Muscle layer of duodenum (tissue), 2 donors: ENCODE measurements around the gene RPL9.
"Not testable (repeated sequence)": the region's sequence is repeated elsewhere in the genome, so short reads cannot be mapped to it uniquely, and the experiment has no call there.

ENCODE experiments used
- H3K27ac ChIP-seq: one replicate; pipeline ENCODE4 v1.7.0; 2013; ENCODE audit warnings: mild to moderate bottlenecking, low read length
- H3K27me3 ChIP-seq: one replicate; pipeline ENCODE4 v1.7.0; 2013; ENCODE audit warnings: low read depth, mild to moderate bottlenecking, control low read depth, low read length
- H3K36me3 ChIP-seq, 2 donors: one replicate each; pipeline ENCODE4 v1.7.0; 2013; ENCODE audit warnings: low read length in 2 of 2, control low read depth in 1 of 2, mild to moderate bottlenecking in 1 of 2; ENCODE audit not compliant: insufficient read depth in 2 of 2, control insufficient read depth in 1 of 2
- H3K4me1 ChIP-seq, 2 donors: one replicate each; pipeline ENCODE4 v1.7.0; 2013; ENCODE audit warnings: low read length in 2 of 2, mild to moderate bottlenecking in 2 of 2, control low read depth in 1 of 2, moderate library complexity in 1 of 2; ENCODE audit not compliant: insufficient read depth in 2 of 2, control insufficient read depth in 1 of 2
- H3K4me3 ChIP-seq, 2 donors: one replicate each; pipeline ENCODE4 v1.7.0; 2013; ENCODE audit warnings: low read length in 2 of 2, low read depth in 1 of 2, mild to moderate bottlenecking in 1 of 2
- H3K9me3 ChIP-seq, 2 donors: one replicate each; pipeline ENCODE4 v1.7.0; 2013; ENCODE audit warnings: low read length in 2 of 2, control low read depth in 1 of 2, mild to moderate bottlenecking in 1 of 2; ENCODE audit not compliant: control insufficient read depth in 1 of 2
- donor health status: healthy.

RPL9 gene

DNA sequence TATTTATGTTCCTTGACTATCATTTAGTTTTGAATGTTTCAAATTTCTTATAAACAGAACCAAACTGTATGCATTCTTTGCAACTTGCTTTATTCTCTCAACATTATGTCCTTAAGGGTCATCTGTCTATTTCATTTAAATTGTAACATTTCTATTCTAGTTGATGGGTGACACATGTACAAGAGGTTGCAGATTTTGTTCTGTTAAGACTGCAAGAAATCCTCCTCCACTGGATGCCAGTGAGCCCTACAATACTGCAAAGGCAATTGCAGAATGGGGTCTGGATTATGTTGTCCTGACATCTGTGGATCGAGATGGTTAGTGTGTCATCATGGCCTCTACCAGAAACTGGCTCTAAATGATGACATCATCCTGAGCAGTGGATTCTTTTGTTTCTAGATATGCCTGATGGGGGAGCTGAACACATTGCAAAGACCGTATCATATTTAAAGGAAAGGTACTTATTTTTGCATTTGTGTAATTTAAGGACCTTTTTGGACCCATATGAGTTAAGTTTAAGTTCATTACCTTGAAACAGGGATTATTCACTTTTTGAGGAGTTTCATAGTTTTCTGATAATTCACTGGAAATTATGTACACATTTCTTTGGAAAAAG, 6.3 kb upstream of the RPL9 start:
- H3K27ac ChIP-seq = no peak overlapping the region
- no peak overlapping the region for H3K4me3 ChIP-seq
- peaks cover 0 to 6% of the 10 kb centered on the region in 2 donors for H3K4me1 ChIP-seq
- H3K27me3 ChIP-seq = no peaks in the 10 kb centered on the region
- H3K36me3 ChIP-seq = peaks cover 3 to 20% of the 10 kb centered on the region in 2 donors
- no peaks in the 10 kb centered on the region for H3K9me3 ChIP-seq

DNA sequence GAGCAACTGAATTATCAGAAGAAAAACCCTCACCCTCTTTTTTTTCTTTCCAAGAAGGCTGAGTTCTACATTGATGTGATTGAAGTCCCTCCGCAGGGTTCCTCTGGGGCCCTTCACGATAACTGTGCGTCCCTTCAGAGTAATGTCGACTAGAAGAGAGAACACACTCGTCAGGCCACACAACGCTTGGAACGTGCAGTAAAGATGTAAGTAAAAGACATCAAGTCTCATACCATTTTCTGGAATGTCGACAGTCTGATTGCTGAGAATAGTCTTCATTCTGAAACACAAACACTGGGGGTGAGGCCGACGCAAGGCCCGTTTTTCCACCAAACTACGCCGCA, 589 bp downstream of the RPL9 start:
- H3K9me3 ChIP-seq, H3K27me3 ChIP-seq: not testable (repeated sequence)
- H3K4me1 ChIP-seq = peaks cover 3 to 25% of the 10 kb centered on the region in 2 donors
- peak overlapping the region; percentile 98 for H3K27ac ChIP-seq
- peak overlapping the region; percentile 78 to 97 for H3K4me3 ChIP-seq
- H3K36me3 ChIP-seq = peaks cover 41 to 54% of the 10 kb centered on the region in 2 donors

DNA sequence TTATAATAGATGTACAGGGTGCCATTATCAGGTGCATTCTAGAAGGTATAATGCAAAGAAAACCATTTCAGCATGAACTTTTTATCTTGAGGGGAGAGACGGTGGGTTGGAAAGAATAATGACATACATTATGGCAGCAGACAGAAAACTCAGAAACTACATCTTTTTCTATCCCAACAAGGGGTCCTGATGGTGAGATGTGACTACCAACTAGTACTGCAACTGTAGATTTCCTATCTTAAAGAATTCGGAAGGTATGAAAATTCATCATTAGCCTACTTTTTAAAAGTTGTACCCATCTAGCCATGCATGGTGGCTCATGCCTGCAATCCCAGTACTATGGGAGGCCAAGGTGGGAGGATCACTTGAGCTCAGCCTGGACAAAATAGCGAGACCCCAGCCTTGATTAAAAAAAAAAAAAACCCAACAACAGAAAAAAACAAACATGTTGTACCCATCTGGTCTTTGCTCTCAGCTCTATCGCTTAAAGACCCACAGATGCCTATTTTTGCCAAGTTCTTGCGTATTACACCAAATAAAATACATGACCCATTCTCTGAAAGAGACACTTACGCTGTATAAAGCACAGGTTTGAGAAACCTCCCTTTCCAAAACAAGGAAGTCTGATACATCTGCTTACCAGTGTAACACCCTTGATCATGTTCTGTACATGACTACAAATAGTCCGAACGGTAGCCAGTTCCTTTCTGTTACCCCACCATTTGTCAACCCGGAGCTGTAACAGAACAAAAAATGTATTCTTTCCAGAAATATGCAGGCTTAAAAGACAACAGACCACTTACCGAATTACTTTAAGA, 1.6 kb downstream of the RPL9 start:
- no peaks in the 10 kb centered on the region for H3K9me3 ChIP-seq
- no peaks in the 10 kb centered on the region for H3K27me3 ChIP-seq
- peak overlapping the region; percentile 78 to 97 for H3K4me3 ChIP-seq
- peaks cover 3 to 25% of the 10 kb centered on the region in 2 donors for H3K4me1 ChIP-seq
- peaks cover 48 to 60% of the 10 kb centered on the region in 2 donors for H3K36me3 ChIP-seq
- peak overlapping the region; percentile 98 for H3K27ac ChIP-seq

DNA sequence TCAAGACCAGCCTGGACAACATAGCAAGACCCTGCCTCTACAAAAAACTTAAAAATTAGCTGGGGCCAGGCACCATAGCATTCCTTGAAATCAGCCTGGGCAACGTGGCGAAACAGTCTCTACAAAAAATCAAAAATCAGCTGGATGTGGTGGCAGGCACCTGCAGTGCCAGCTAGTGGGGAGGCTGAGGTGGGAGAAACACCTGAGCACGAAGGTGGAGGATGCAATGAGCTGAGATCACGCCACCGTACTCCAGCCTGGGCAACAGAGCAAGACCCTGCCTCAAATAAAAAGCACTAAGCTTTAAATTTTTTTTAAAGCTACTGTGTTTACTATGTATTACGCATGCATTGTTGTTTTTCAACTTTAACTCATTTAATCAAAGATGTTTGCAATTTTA, 3.2 kb downstream of the RPL9 start:
- peaks cover 52 to 73% of the 10 kb centered on the region in 2 donors for H3K36me3 ChIP-seq
- H3K9me3 ChIP-seq = no peaks in the 10 kb centered on the region
- H3K27me3 ChIP-seq = no peaks in the 10 kb centered on the region
- H3K27ac ChIP-seq = no peak overlapping the region
- H3K4me3 ChIP-seq = no peak overlapping the region
- H3K4me1 ChIP-seq = peaks cover 3 to 25% of the 10 kb centered on the region in 2 donors

DNA sequence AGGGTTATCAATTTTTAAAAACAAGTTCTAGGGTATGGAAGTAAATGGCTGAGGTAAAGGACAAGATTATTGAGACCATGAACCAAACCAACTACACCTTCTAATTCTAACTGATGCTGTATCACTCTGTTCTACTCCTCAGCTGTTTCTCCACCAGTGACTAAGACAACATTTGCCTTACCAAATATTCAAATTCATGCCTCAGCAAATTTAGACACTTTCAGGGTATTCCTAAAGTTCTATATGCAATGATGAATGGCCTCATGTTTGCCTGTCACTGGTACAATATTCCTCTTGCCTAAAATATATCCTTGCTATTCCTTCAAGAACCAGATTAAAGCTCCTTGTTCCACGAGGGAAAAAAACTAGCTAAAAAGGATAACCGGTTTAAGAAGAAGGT, 5.0 kb downstream of the RPL9 start:
- no peaks in the 10 kb centered on the region for H3K9me3 ChIP-seq
- H3K27me3 ChIP-seq = no peaks in the 10 kb centered on the region
- H3K4me1 ChIP-seq = peaks cover 3 to 19% of the 10 kb centered on the region in 2 donors
- peaks cover 52 to 69% of the 10 kb centered on the region in 2 donors for H3K36me3 ChIP-seq
- H3K27ac ChIP-seq = no peak overlapping the region
- no peak overlapping the region for H3K4me3 ChIP-seq

DNA sequence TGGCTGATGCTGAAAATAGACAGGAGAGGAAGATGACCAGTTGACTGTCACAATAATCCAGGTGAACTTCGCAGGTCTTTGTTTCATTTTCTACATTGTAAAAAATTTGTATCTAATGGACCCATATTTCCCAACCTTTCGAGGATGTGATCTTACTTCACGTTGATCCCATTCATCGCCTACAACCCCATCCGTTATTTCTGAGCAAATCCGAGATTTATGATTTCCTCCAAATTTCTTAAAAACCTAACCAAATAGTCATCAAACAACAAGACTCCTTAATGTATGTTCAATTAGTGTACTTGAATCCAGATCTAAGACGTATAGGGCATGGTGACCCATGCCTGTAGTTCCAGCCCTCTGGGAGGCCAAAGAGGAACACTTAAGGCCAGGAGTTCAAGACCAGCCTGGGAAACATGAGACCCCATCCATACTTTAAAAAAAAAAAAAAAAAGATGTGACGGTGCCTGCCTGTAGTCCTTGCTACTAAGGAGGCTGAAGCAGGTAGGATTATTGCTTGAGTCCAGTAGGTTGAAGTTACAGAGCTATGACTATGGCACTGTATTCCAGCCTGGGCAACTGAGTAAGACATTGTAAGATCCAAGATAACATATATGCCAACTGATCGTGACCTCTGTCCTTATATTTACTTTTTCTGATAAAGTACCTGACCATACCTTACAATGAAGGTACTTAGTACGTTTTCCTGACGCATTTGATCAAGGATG, 5.7 kb downstream of the RPL9 start:
- H3K4me3 ChIP-seq = no peak overlapping the region
- peaks cover 3 to 19% of the 10 kb centered on the region in 2 donors for H3K4me1 ChIP-seq
- H3K27ac ChIP-seq = no peak overlapping the region
- H3K36me3 ChIP-seq = peaks cover 55 to 69% of the 10 kb centered on the region in 2 donors
- no peaks in the 10 kb centered on the region for H3K9me3 ChIP-seq
- H3K27me3 ChIP-seq = no peaks in the 10 kb centered on the region

DNA sequence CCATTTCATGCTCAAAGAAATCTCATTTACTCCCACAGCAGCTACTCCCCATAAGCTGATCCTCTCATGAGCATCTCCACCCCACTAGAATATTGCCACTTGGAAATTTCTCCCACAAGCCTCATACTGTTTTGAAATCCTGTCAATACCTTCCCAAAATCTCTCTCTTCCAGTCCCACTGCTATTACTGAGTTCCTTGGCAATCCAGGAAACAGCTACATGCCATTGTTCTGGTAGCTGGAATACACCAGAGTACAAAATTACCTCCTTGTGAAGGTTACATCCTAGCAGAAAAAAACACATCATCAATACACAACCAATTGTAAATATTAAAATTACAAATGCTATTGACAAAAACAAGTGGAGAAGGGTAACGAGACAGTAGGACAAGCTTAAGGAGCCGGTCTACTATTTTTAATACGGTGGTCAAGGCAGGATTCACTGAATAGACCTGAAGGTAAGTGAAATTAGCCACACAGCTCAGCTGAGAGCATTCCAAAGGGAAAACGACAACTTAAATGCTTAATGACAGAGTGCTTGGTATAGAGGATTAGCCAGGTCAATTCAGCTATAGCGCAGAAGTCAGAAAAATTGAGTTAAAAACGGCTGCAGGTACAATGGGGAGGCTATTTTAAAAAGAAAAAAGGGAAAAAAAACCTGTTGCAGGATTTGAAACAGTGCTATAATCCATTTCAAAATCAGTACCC, 6.4 kb downstream of the RPL9 start:
- Histone ChIP-seq H3K27ac (no peak overlapping the region), H3K4me1 (peaks cover 8 to 12% of the 10 kb centered on the region in 2 donors), H3K36me3 (peaks cover 50 to 64% of the 10 kb centered on the region in 2 donors), H3K4me3 (no peak overlapping the region), H3K27me3 (no peaks in the 10 kb centered on the region), H3K9me3 (no peaks in the 10 kb centered on the region)

DNA sequence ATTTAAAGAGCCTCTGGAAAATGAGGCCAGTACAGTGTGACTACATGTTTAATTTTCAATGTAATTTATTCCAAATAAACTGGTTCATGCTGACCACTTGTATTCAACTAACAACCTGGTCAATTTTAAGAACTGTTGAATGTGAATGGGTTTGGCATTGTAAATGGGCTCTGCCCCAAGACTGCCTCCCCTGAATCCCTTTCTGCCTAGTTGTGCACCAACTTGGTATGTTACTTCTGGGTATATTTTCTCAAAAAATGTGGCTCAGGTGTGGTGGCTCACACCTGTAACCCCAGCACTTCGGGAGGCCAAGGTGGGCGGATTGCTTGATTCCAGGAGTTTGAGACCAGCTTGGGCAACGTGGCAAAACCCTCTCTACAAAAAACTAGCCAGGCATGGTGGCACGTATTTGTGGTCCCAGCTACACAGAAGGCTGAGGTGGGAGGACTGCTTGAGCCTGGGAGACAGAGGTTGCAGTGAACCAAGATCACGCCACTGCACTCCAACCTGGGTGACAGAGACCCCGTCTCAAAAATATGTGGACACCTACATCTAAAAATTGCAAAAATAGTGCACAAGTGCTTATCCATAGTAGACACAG, 7.2 kb downstream of the RPL9 start:
- Histone ChIP-seq H3K27ac (no peak overlapping the region), H3K27me3 (no peaks in the 10 kb centered on the region), H3K9me3 (no peaks in the 10 kb centered on the region), H3K4me3 (no peak overlapping the region), H3K4me1 (peaks cover 5 to 6% of the 10 kb centered on the region in 2 donors), H3K36me3 (peaks cover 42 to 56% of the 10 kb centered on the region in 2 donors)

DNA sequence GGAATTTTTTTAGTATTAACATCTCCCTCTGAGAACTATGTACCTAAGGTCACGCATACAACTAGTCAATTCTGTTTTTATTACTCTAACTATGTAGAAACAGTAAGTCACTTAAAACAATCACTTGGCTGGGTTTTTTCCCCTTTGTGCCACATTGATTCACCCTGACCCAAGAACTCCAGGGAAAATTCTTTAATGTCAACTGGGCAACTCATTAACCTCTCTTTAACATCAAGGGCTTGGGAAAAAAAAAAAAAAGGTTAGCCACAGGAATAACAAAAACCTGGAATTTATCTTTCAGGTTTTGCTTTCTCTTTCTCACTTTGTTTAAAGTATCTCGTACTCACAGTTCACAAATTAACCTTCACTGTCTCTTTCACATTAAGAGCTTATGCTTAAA, 8.1 kb downstream of the RPL9 start:
- Histone ChIP-seq H3K9me3 (no peaks in the 10 kb centered on the region), H3K27ac (no peak overlapping the region), H3K4me1 (peaks cover 0 to 6% of the 10 kb centered on the region in 2 donors), H3K4me3 (no peak overlapping the region), H3K27me3 (no peaks in the 10 kb centered on the region), H3K36me3 (peaks cover 35 to 47% of the 10 kb centered on the region in 2 donors)

DNA sequence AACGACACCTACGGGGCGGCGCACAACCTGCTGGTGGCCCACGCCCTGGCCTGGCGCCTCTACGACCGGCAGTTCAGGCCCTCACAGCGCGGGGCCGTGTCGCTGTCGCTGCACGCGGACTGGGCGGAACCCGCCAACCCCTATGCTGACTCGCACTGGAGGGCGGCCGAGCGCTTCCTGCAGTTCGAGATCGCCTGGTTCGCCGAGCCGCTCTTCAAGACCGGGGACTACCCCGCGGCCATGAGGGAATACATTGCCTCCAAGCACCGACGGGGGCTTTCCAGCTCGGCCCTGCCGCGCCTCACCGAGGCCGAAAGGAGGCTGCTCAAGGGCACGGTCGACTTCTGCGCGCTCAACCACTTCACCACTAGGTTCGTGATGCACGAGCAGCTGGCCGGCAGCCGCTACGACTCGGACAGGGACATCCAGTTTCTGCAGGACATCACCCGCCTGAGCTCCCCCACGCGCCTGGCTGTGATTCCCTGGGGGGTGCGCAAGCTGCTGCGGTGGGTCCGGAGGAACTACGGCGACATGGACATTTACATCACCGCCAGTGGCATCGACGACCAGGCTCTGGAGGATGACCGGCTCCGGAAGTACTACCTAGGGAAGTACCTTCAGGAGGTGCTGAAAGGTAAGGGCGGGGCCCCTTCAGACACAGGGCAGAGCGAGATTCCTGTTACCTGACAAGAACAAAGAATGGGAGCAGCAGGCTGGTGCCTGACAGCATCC, 11.7 kb downstream of the RPL9 start:
- Histone ChIP-seq H3K9me3 (no peaks in the 10 kb centered on the region), H3K4me1 (peaks cover 0 to 6% of the 10 kb centered on the region in 2 donors), H3K27ac (no peak overlapping the region), H3K36me3 (peaks cover 6 to 11% of the 10 kb centered on the region in 2 donors), H3K27me3 (no peaks in the 10 kb centered on the region), H3K4me3 (peak overlapping the region; percentile 63 to 66)
